Aorta (tissue), 5 donors: ENCODE measurements around the gene KIF26B. TPM values are rescaled to one million over a fixed set of nuclear protein-coding genes. Genes with fewer than 3 reads are reported as not detected.

Experiments
- ATAC-seq: fragments of 200-7000 bp; cut with Tn5 transposase; one replicate; pipeline ENCODE4 v1.9.1; 2022; ENCODE audit warnings: moderate library complexity; ENCODE audit not compliant: low FRiP score
- DNase-seq, 2 donors: peaks; one replicate each; pipeline ENCODE4 v3.0.0-alpha.2; 2020
- H3K27ac ChIP-seq, 2 donors: one replicate each; pipeline ENCODE4 v1.5.1; 2013; ENCODE audit warnings: low read length in 2 of 2, mild to moderate bottlenecking in 2 of 2, moderate library complexity in 2 of 2, control low read depth in 1 of 2, inconsistent platforms in 1 of 2, low read depth in 1 of 2
- H3K27me3 ChIP-seq, 2 donors: one replicate each; pipeline ENCODE4 v1.6.1; 2013; ENCODE audit warnings: control low read depth in 1 of 2, low read length in 1 of 2, mild to moderate bottlenecking in 1 of 2, moderate library complexity in 1 of 2; ENCODE audit not compliant: insufficient read depth in 2 of 2, control insufficient read depth in 1 of 2
- H3K36me3 ChIP-seq, 2 donors: one replicate each; pipeline ENCODE4 v1.6.1; 2013; ENCODE audit warnings: control low read depth in 1 of 2, low read length in 1 of 2, mild to moderate bottlenecking in 1 of 2; ENCODE audit not compliant: insufficient read depth in 2 of 2, control insufficient read depth in 1 of 2
- H3K4me1 ChIP-seq, 2 donors: one replicate each; pipeline ENCODE4 v1.6.1; 2013; ENCODE audit warnings: low read length in 2 of 2, control low read depth in 1 of 2, mild to moderate bottlenecking in 1 of 2, moderate library complexity in 1 of 2; ENCODE audit not compliant: insufficient read depth in 2 of 2, control insufficient read depth in 1 of 2
- H3K4me3 ChIP-seq, 2 donors: one replicate each; pipeline ENCODE4 v1.5.1; 2013; ENCODE audit warnings: low read length in 2 of 2, control low read depth in 1 of 2, mild to moderate bottlenecking in 1 of 2
- H3K9me3 ChIP-seq: one replicate; pipeline ENCODE4 v1.6.1; 2013; ENCODE audit warnings: mild to moderate bottlenecking, low read length; ENCODE audit not compliant: control insufficient read depth
- WGBS, 2 donors: extraction: QIAGEN DNeasy Blood & Tissue Kit; methylation state at CpG; one replicate each; pipeline ENCODE4 v1.1.7; 2013; 5-methylcytosine and 5-hydroxymethylcytosine counted together
- intact Hi-C, 2 donors: fragments of 100-400 bp; cut with DNase I; formaldehyde crosslinking; loops; one replicate each; pipeline versions ENCODE4 v1.14.2 to v1.15.0; 2022
- polyA plus RNA-seq, 2 donors: library from polyadenylated mRNA; stranded (reverse); fragments of 200-250 nt; gene quantifications; one replicate each; pipeline ENCODE4 v1.2.3, GENCODE V29; 2013
- total RNA-seq, 2 donors: library from RNA; stranded (reverse); fragmentation: NEBNext Ultra II Directional; extraction: Animal tissue kit (Norgen Biotek cat#: 25700); gene quantifications; one replicate each; pipeline ENCODE4 v1.2.1, GENCODE V29; 2021
- donor health status: healthy with polysubstance abuse.
- donor health status: Bipolar disorder and iron deficiency.
- donor health status: DM: no; HTN: no; CAD: no.
- donor health status: DM: no; HTN: no; CAD: no.
- donor health status: DM: yes; HTN: yes; CAD: no.

KIF26B gene
- total and polyA plus RNA-seq, 4 donors = under 0.01 to 0.58 (median 0.30) TPM

DNA sequence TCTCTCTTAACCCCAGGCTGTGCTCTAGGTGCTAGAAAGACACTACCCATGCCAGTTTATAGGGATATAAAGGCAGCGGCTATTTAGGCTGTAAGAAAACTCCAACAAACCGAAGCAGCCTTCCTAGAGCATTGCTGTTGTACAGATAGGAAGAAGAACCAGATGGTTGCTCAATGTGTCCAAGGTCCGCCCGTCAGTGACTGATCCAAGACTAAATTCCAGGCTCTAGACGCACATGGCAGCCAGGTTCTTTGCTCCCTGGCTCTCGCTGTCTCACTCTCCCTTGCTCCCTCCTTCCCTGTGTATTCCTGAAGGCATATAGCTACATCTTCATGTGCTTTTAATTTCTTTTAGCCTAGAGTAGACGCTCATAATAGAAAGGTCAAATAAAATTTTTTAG is 303.4 kb downstream of the KIF26B start:
- no peaks in the 10 kb centered on the region for H3K36me3 ChIP-seq
- ATAC-seq (no peak), DNase-seq (no peak)
- no peaks in the 10 kb centered on the region for H3K27me3 ChIP-seq
- H3K4me3 ChIP-seq = no peak overlapping the region
- no peak overlapping the region for H3K27ac ChIP-seq
- 88% methylated on average over 7 of the region's 7 CpGs for WGBS, 2 donors
- no peaks in the 10 kb centered on the region for H3K4me1 ChIP-seq
- intact Hi-C loops = no loop called here
- H3K9me3 ChIP-seq = no peaks in the 10 kb centered on the region

DNA sequence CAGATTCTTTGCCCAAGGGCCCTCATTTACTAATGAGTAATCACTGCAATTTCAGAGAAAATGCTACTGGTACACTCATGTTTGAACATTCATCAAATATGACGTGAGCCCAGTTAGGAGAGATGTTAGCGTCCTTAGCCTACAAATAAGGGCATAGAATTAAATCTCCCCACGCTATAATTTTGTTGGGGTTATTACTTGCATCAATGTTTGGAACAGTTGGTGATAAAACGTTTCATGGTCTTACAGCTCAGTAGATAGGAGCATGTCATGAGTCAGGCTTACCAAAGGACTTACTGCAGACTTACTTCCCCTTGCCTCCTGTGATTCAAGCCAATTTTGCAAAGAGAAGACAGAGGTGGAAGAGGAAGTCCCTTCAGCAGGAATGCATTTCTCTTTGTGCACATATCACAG is 304.0 kb downstream of the KIF26B start:
- intact Hi-C loops = no loop called here
- 61 to 68% methylated on average over 4 of the region's 4 CpGs for WGBS, 2 donors

DNA sequence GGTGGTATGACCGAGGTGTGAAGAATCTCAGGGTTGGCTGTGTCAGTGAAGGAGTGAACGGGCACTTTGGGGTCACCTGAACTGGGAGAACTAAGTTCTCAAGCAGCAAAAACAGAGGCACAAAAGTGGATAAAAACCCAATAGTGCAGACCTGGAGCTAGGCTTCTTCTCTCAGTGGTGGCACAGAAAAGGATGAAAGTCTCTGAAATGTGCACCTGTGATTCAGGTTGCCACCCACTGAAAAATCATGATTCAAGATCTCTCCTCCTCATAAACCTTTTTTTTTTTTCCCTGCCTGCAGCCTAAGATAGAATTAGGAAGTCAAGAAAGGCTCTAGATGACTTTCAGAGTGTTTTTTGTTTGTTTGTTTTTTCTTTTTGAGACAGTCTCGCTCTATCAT is 304.8 kb downstream of the KIF26B start:
- H3K27me3 ChIP-seq = no peaks in the 10 kb centered on the region
- ATAC-seq = no peak
- H3K27ac ChIP-seq = no peak overlapping the region
- WGBS, 2 donors = 85 to 87% methylated on average over 3 of the region's 3 CpGs
- no peaks in the 10 kb centered on the region for H3K4me1 ChIP-seq
- DNase-seq = no peak
- H3K4me3 ChIP-seq = no peak overlapping the region
- intact Hi-C loops = no loop called here
- no peaks in the 10 kb centered on the region for H3K9me3 ChIP-seq
- no peaks in the 10 kb centered on the region for H3K36me3 ChIP-seq

More for the DNA sequence above, 304.0 kb downstream of the KIF26B start:
- Histone ChIP-seq H3K4me3 (no peak overlapping the region), H3K27me3 (no peaks in the 10 kb centered on the region), H3K9me3 (no peaks in the 10 kb centered on the region), H3K27ac (no peak overlapping the region), H3K4me1 (no peaks in the 10 kb centered on the region), H3K36me3 (no peaks in the 10 kb centered on the region)
- no peak for ATAC-seq
- DNase-seq = no peak

DNA sequence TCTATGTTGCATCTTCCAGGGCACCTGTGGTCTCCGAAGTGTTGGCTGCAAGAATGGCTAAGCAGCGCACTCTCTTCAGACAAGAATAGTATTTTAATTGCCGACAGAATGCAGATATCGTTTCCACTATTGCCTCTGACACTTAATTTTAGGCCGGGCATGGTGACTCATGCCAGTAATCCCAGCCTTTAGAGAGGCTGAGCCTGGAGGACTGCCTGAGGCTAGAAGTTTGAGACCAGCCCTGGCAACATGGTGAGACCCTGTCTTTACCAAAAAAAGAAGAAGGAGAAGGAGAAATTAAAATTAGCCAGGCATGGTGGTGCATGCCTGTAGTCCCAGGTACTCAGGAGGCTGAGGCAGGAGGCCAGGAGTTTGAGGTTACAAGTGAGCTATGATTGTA is 306.9 kb downstream of the KIF26B start:
- H3K4me1 ChIP-seq = no peaks in the 10 kb centered on the region
- H3K27me3 ChIP-seq = no peaks in the 10 kb centered on the region
- H3K9me3 ChIP-seq = no peaks in the 10 kb centered on the region
- ATAC-seq (no peak), DNase-seq (no peak)
- WGBS, 2 donors = 89% methylated on average over 5 of the region's 5 CpGs
- no peak overlapping the region for H3K27ac ChIP-seq
- no peak overlapping the region for H3K4me3 ChIP-seq
- intact Hi-C loops = no loop called here
- H3K36me3 ChIP-seq = no peaks in the 10 kb centered on the region

DNA sequence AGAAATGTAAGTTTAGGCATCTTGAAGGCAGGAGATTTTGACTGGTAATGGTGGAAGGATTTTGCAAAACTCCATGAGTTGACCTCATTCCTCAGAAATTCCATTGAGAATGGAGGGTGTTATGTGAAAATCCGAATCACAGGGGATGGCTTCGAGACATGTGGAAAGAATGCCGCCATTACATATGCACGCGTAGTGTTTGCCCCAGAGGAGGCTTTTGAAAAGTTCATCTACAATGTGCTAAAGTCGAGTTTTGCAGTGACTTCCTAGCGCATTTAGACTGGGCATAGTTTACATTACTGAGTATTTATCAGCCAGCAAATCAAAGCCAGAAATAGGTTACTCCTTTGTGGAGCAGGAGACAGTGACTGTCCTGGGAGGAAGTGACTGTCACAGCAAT is 307.4 kb downstream of the KIF26B start:
- no peaks in the 10 kb centered on the region for H3K4me1 ChIP-seq
- DNase-seq (no peak), ATAC-seq (no peak)
- H3K27me3 ChIP-seq = no peaks in the 10 kb centered on the region
- no peaks in the 10 kb centered on the region for H3K36me3 ChIP-seq
- H3K9me3 ChIP-seq = no peaks in the 10 kb centered on the region
- 67 to 77% methylated on average over 7 of the region's 7 CpGs for WGBS, 2 donors
- no peak overlapping the region for H3K27ac ChIP-seq
- H3K4me3 ChIP-seq = no peak overlapping the region
- intact Hi-C loops = no loop called here

DNA sequence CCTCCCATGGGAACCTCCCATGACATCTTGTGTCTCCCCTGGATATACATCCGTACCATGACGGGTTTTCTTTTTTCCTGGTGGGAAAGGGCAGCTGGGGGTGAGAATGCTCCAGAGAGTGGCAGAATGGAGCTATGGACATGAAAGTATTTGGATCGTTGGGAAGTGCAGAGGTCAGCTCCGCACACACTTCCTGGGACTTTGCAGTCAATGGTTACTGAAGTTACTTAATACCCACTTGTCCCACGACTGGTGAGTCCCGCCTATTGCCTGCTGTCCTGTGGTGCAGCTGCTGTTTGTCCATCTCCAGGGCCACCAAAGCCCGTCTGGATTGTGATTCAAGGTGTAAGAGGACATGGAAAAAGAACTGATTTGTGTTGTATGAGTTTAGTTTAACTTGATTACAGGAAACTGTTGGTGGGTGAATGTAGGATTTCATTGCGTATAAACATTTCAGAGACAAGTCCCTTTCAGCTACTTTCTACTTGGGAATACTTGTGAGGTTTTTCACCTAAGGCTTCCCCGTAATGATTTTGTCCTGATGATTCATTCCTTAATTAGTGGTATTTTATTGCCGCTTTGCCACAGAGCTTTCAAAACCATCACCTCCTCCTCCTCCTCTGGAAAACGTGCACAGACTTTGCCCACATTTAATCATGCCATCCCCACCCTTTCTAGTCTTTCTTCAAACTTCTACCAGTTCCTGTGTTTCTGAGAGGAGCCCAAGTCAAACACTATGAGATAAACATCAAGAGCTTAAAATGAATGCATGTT is 308.8 kb downstream of the KIF26B start:
- DNase-seq (no peak), ATAC-seq (no peak)
- intact Hi-C loops = no loop called here
- no peak overlapping the region for H3K4me3 ChIP-seq
- no peaks in the 10 kb centered on the region for H3K4me1 ChIP-seq
- H3K9me3 ChIP-seq = no peaks in the 10 kb centered on the region
- H3K27ac ChIP-seq = no peak overlapping the region
- no peaks in the 10 kb centered on the region for H3K36me3 ChIP-seq
- WGBS, 2 donors = 66 to 69% methylated on average over 11 of the region's 11 CpGs
- no peaks in the 10 kb centered on the region for H3K27me3 ChIP-seq

DNA sequence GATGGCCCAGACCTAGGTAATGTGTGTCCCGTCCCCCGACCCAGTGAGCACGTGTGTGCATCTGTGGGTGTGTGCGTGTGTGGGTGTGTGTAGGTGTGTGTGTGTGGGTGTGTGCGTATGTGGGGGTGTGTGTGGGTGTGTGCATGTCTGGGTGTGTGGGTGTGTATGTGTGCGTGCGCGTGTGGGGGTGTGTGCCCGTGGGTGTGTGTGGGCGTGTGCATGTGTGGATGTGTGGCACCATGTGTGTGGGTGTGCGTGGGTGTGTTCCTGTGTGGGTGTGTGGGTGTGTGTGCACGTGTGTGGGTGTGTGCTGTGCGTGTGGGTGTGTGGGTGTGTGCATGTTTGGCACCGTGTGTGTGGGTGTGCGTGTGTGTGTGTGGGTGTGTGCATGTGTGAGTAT is 309.5 kb downstream of the KIF26B start:
- 87 to 88% methylated on average over 15 of the region's 15 CpGs for WGBS, 2 donors
- no peaks in the 10 kb centered on the region for H3K4me1 ChIP-seq
- no peak overlapping the region for H3K4me3 ChIP-seq
- no peaks in the 10 kb centered on the region for H3K27me3 ChIP-seq
- no peak overlapping the region for H3K27ac ChIP-seq
- no peaks in the 10 kb centered on the region for H3K9me3 ChIP-seq
- no peaks in the 10 kb centered on the region for H3K36me3 ChIP-seq
- DNase-seq = no peak
- ATAC-seq = no peak
- intact Hi-C loops = no loop called here

DNA sequence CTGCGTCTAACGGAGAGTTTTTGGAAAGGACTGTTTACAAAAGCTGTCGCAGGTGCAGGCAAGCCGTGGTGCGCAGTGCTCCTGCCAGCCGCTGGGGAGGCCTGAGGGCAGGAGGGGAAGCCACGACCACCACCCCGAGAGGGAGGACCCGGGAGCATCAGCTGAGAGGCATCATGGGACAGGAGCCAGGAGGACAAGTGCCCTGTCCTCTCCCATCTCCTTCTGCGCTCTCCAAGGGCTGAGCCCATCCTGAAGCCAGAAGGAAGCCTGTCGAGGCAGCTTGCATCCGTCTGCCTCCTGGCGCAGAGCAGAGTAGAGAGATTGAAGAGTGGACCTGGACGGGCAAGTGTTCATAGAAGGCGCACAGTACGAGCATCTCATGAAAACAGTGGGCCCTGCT is 310.9 kb downstream of the KIF26B start:
- intact Hi-C loops = no loop called here
- WGBS, 2 donors = 60 to 77% methylated on average over 16 of the region's 16 CpGs
- H3K9me3 ChIP-seq = no peaks in the 10 kb centered on the region
- no peak overlapping the region for H3K27ac ChIP-seq
- H3K4me1 ChIP-seq = no peaks in the 10 kb centered on the region
- DNase-seq (no peak), ATAC-seq (no peak)
- H3K4me3 ChIP-seq = no peak overlapping the region
- no peaks in the 10 kb centered on the region for H3K27me3 ChIP-seq
- no peaks in the 10 kb centered on the region for H3K36me3 ChIP-seq

DNA sequence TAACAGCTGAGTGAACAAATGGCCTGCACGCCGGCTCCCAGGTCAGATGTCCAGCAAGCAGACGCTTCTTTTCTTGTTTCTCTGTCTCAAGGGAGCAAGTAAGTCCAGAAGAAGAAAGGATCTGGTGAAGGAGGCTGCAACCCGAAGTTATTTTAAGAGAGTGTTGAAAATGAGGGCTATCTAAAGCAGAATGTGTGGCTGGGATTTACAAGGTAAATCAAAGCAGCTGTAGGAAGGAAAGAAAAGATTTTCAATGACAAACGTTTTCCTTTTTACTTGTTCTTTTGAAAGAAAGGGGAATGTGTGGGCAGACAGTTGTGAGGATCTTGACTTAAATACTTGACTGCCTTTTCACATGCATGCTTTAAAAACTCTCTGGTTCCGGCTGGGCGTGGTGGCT is 311.5 kb downstream of the KIF26B start:
- no peak overlapping the region for H3K27ac ChIP-seq
- ATAC-seq (no peak), DNase-seq (no peak)
- intact Hi-C loops = no loop called here
- H3K4me3 ChIP-seq = no peak overlapping the region
- 33 to 45% methylated on average over 7 of the region's 7 CpGs for WGBS, 2 donors
- no peaks in the 10 kb centered on the region for H3K9me3 ChIP-seq
- no peaks in the 10 kb centered on the region for H3K36me3 ChIP-seq
- H3K4me1 ChIP-seq = no peaks in the 10 kb centered on the region
- no peaks in the 10 kb centered on the region for H3K27me3 ChIP-seq
